ENCODE data around the gene PPP4R2.
A peak's percentile ranks its signal among the peaks of the same experiment; 100 is the strongest.

The PPP4R2 gene

GRCh38 chr3:73070675-73071575 is 74.3 kb downstream of the PPP4R2 start:
- DNase-seq, result no peak

- DNase-seq, result no peak
Observed at GRCh38 chr3:73071952-73072351, 75.3 kb downstream of the PPP4R2 start.

- no peak for DNase-seq
Observed at GRCh38 chr3:73072634-73073033, 76.0 kb downstream of the PPP4R2 start.

GRCh38 chr3:73073091-73073707 is 76.6 kb downstream of the PPP4R2 start:
- DNase-seq, result no peak

GRCh38 chr3:73074781-73075180 is 78.2 kb downstream of the PPP4R2 start:
- DNase-seq, result no peak

GRCh38 chr3:73080216-73080966 is 83.8 kb downstream of the PPP4R2 start:
- DNase-seq, result no peak

GRCh38 chr3:73081140-73081539 is 84.5 kb downstream of the PPP4R2 start:
- no peak for DNase-seq

GRCh38 chr3:73084170-73084569 is 87.6 kb downstream of the PPP4R2 start:
- no peak for DNase-seq

GRCh38 chr3:73086071-73086494 is 89.5 kb downstream of the PPP4R2 start:
- DNase-seq, result peak; percentile 36

GRCh38 chr3:73094129-73094528 is 97.5 kb downstream of the PPP4R2 start:
- DNase-seq, result no peak

- no peak for DNase-seq
Observed at GRCh38 chr3:73094951-73095350, 98.3 kb downstream of the PPP4R2 start.

GRCh38 chr3:73096169-73096568 is 99.6 kb downstream of the PPP4R2 start:
- DNase-seq, result no peak

- no peak for DNase-seq
Observed at GRCh38 chr3:73098026-73098425, 101.4 kb downstream of the PPP4R2 start.

GRCh38 chr3:73098873-73099272 is 102.3 kb downstream of the PPP4R2 start:
- DNase-seq, result no peak

GRCh38 chr3:73100741-73101559 is 104.3 kb downstream of the PPP4R2 start:
- peak; percentile 70 for DNase-seq

GRCh38 chr3:73101881-73102280 is 105.3 kb downstream of the PPP4R2 start:
- DNase-seq, result no peak

GRCh38 chr3:73107215-73107614 is 110.6 kb downstream of the PPP4R2 start:
- no peak for DNase-seq

- no peak for DNase-seq
Observed at GRCh38 chr3:73107676-73108187, 111.1 kb downstream of the PPP4R2 start.

GRCh38 chr3:73108750-73109149 is 112.1 kb downstream of the PPP4R2 start:
- no peak for DNase-seq

- DNase-seq, result no peak
Observed at GRCh38 chr3:73110530-73110929, 113.9 kb downstream of the PPP4R2 start.

- DNase-seq, result no peak
Observed at GRCh38 chr3:73114711-73115110, 118.1 kb downstream of the PPP4R2 start.

GRCh38 chr3:73115806-73116205 is 119.2 kb downstream of the PPP4R2 start:
- DNase-seq, result no peak

Measured in T-helper 9 cell (primary cell).